Measurements from ENCODE around the gene CA9. TPM values are rescaled to one million over a fixed set of nuclear protein-coding genes. Genes with fewer than 3 reads are reported as not detected.
A peak's percentile ranks its signal among the peaks of the same experiment; 100 is the strongest.

The CA9 gene
- total RNA-seq, 4 donors from 2014 or later: 0.82 to 35.4 (median 2.0) TPM; not detected in 1

DNA sequence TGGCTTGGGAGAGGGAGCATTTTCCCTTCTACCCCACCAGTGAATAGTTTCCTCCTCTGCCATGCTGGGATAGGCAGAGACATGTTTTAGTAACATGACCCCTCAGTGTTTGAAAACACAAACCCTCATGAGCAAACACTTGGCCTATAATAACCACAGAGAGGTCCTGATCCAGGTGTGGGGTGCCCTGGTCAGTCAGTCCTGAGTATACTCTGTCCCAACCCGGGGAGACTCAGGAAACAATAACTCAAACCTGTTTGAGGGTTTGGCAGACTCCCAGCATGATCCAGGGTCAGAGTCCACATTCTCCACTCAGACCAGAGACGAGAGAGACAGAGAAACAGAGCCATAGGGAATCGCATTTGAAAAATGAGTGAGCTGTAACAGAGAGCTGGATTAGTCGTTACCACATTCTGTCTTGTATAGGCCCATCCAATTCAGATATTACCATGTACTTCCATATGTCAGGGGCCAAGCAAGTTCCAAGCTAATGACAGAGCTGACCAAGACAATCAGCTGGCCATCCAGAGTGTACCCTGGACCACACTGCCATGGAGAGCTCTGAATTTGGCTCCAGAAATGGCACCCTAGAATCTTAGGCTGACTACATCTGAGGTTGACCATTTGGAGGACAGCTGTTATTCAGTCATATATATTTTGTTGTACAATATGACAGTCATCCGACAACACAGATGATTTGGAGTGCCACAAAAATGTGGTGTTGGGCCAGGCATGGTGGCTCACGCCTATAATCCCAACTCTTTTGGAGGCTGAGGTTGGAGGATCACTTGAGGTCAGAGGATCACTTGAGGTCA, 4.2 kb upstream of the CA9 start:
- TF ChIP-seq, protein P1, sequence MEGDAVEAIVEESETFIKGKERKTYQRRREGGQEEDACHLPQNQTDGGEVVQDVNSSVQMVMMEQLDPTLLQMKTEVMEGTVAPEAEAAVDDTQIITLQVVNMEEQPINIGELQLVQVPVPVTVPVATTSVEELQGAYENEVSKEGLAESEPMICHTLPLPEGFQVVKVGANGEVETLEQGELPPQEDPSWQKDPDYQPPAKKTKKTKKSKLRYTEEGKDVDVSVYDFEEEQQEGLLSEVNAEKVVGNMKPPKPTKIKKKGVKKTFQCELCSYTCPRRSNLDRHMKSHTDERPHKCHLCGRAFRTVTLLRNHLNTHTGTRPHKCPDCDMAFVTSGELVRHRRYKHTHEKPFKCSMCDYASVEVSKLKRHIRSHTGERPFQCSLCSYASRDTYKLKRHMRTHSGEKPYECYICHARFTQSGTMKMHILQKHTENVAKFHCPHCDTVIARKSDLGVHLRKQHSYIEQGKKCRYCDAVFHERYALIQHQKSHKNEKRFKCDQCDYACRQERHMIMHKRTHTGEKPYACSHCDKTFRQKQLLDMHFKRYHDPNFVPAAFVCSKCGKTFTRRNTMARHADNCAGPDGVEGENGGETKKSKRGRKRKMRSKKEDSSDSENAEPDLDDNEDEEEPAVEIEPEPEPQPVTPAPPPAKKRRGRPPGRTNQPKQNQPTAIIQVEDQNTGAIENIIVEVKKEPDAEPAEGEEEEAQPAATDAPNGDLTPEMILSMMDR (IDR thresholded peaks at IDR 0.05): no peak
- DNase-seq (ENCODE audit: low spot score) (no peak), ATAC-seq (ENCODE audit: low FRiP score) (no peak)

DNA sequence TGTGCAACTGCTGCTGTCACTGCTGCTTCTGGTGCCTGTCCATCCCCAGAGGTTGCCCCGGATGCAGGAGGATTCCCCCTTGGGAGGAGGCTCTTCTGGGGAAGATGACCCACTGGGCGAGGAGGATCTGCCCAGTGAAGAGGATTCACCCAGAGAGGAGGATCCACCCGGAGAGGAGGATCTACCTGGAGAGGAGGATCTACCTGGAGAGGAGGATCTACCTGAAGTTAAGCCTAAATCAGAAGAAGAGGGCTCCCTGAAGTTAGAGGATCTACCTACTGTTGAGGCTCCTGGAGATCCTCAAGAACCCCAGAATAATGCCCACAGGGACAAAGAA, 265 bp downstream of the CA9 start:
- ATAC-seq (ENCODE audit: low FRiP score): no peak
- no peak for DNase-seq (ENCODE audit: low spot score)
- TF ChIP-seq, protein P1 (IDR thresholded peaks at IDR 0.05): no peak

DNA sequence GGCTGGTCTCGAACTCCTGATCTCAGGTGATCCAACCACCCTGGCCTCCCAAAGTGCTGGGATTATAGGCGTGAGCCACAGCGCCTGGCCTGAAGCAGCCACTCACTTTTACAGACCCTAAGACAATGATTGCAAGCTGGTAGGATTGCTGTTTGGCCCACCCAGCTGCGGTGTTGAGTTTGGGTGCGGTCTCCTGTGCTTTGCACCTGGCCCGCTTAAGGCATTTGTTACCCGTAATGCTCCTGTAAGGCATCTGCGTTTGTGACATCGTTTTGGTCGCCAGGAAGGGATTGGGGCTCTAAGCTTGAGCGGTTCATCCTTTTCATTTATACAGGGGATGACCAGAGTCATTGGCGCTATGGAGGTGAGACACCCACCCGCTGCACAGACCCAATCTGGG, 1.5 kb downstream of the CA9 start:
- ATAC-seq (ENCODE audit: low FRiP score) (peak; percentile 5), DNase-seq (ENCODE audit: low spot score) (no peak)
- TF ChIP-seq, protein P1 (IDR thresholded peaks at IDR 0.05): no peak

GRCh38 chr9:35675732-35676392, 2.1 kb downstream of the CA9 start:
- DNase-seq (ENCODE audit: low spot score) (no peak), ATAC-seq (ENCODE audit: low FRiP score) (peak; percentile 21)
- TF ChIP-seq, protein P1 (IDR thresholded peaks at IDR 0.05): no peak

- TF ChIP-seq, protein P1 (IDR thresholded peaks at IDR 0.05): no peak
- DNase-seq (ENCODE audit: low spot score) (no peak), ATAC-seq (ENCODE audit: low FRiP score) (no peak)
These were observed 5.4 kb downstream of the CA9 start for GRCh38 chr9:35679091-35679490.

- DNase-seq (ENCODE audit: low spot score): no peak
- no peak for ATAC-seq (ENCODE audit: low FRiP score)
These were observed 6.1 kb downstream of the CA9 start for GRCh38 chr9:35679766-35680330.

More at GRCh38 chr9:35679766-35680330, 6.1 kb downstream of the CA9 start:
- TF ChIP-seq, protein P1 (IDR thresholded peaks at IDR 0.05): no peak

Measured in omental fat pad (tissue), 4 donors.